Thyroid gland (tissue), 4 donors: ENCODE results near the gene NHERF2. TPM values are rescaled to one million over a fixed set of nuclear protein-coding genes. Genes with fewer than 3 reads are reported as not detected.
"Not testable (repeated sequence)": the region's sequence is repeated elsewhere in the genome, so short reads cannot be mapped to it uniquely, and the experiment has no call there.

Source experiments
- DNase-seq, 2 donors: peaks; one replicate each; pipeline ENCODE4 v3.0.0-alpha.2; 2019
- H3K27ac ChIP-seq, 3 donors: fragments of 200-600 bp; sonication (generic); 1 replicate in 2 of 3; 2 replicates in 1 of 3; pipeline ENCODE4 v1.5.1; 2016 to 2019; ENCODE audit warnings: mild to moderate bottlenecking in 1 of 3, moderate library complexity in 1 of 3
- H3K27me3 ChIP-seq: fragments of 200-600 bp; sonication (generic); one replicate; pipeline ENCODE4 v1.5.1; 2019
- H3K36me3 ChIP-seq, 2 donors: fragments of 200-600 bp; sonication (generic); one replicate each; pipeline ENCODE4 v1.5.1; 2016 to 2019
- H3K4me1 ChIP-seq, 2 donors: fragments of 200-600 bp; sonication (generic); one replicate each; pipeline ENCODE4 v1.5.1; 2017 to 2019
- H3K4me3 ChIP-seq, 3 donors: fragments of 200-600 bp; sonication (generic); replicated peaks in 1 of 3; 1 replicate in 2 of 3; 2 replicates in 1 of 3; pipeline ENCODE4 v1.5.1; 2016; ENCODE audit warnings: mild to moderate bottlenecking in 1 of 3
- H3K9me3 ChIP-seq: fragments of 200-600 bp; sonication (generic); one replicate; pipeline ENCODE4 v1.5.1; 2017
- CTCF ChIP-seq, 6 experiments: fragments of 200-600 bp in 3 of 6; fragments of 450-650 bp in 3 of 6; sonication (generic) in 3 of 6; IDR thresholded peaks; one replicate each; pipeline ENCODE4 v1.5.1; 2016 to 2019; ENCODE audit warnings: antibody characterized with exemption in 6 of 6, mild to moderate bottlenecking in 2 of 6, inconsistent platforms in 1 of 6, moderate library complexity in 1 of 6
- POLR2A ChIP-seq, 2 donors: fragments of 450-650 bp; IDR thresholded peaks; one replicate each; pipeline ENCODE4 v1.6.1; 2017; ENCODE audit warnings: antibody characterized with exemption in 2 of 2, mild to moderate bottlenecking in 2 of 2, moderate library complexity in 1 of 2
- WGBS, 2 donors: methylation state at CpG; one replicate each; pipeline ENCODE4 v1.1.5; 2017; 5-methylcytosine and 5-hydroxymethylcytosine counted together
- intact Hi-C: fragments of 100-400 bp; cut with DNase I; formaldehyde crosslinking; loops from one replicate; pipeline ENCODE4 v1.15.1; 2023
- total RNA-seq, 4 donors: library from RNA; depleted of rRNA; stranded (reverse); fragments of >200 nt; gene quantifications; one replicate each; pipeline ENCODE4 v1.2.3, GENCODE V29; 2016

Gene NHERF2
- total RNA-seq, 4 donors from 2014 or later: 73.8 to 146 (median 81.6) TPM

GRCh38 chr16:2009791-2010510 lies 16.8 kb upstream of the NHERF2 start, which contains the start of gene ZNF598:
TSS of gene ZNF598 (minus strand) at chr16:2009821.
- DNase-seq: peak; percentile 79 to 81
- H3K4me3 ChIP-seq: peak within 1 kb of the TSS; percentile 29 to 98 (median 93)
- no peaks in the 10 kb centered on the region for H3K36me3 ChIP-seq
- 3 to 10% methylated on average over 7 to 15 of the region's 52 CpGs for WGBS, 2 donors
- no peaks in the 10 kb centered on the region for H3K9me3 ChIP-seq
- intact Hi-C loops: no loop called here
- H3K27me3 ChIP-seq: no peaks in the 10 kb centered on the region
- peak within 1 kb of the TSS; percentile 50 to 72 (median 64) for H3K27ac ChIP-seq
- peaks cover 21 to 33% of the 10 kb centered on the region in 2 donors for H3K4me1 ChIP-seq
- TF ChIP-seq POLR2A (IDR thresholded peaks at IDR 0.05) (peak in 1 of 2 donors; percentile 85), CTCF (IDR thresholded peaks at IDR 0.05) (peak in 1 of 6 experiments; percentile 11)

GRCh38 chr16:2011726-2012125 lies 15.0 kb upstream of the NHERF2 start:
- DNase-seq, H3K27me3 ChIP-seq, H3K27ac ChIP-seq, H3K9me3 ChIP-seq, H3K4me3 ChIP-seq, H3K36me3 ChIP-seq, intact Hi-C loops: not testable (repeated sequence)
- WGBS, 2 donors: 85 to 86% methylated on average over 9 of the region's 9 CpGs
- H3K4me1 ChIP-seq: peaks cover 21 to 28% of the 10 kb centered on the region in 2 donors

GRCh38 chr16:2013527-2013926 lies 13.2 kb upstream of the NHERF2 start:
- WGBS, 2 donors: 91% methylated on average over 13 to 15 of the region's 15 CpGs
- DNase-seq: no peak
- no peaks in the 10 kb centered on the region for H3K9me3 ChIP-seq
- TF ChIP-seq POLR2A (IDR thresholded peaks at IDR 0.05) (no peak), CTCF (IDR thresholded peaks at IDR 0.05) (no peak)
- H3K4me1 ChIP-seq: peaks cover 10 to 11% of the 10 kb centered on the region in 2 donors
- no peaks in the 10 kb centered on the region for H3K27me3 ChIP-seq
- H3K27ac ChIP-seq: no peak overlapping the region
- H3K36me3 ChIP-seq: no peaks in the 10 kb centered on the region
- intact Hi-C loops: no loop called here
- H3K4me3 ChIP-seq: no peak overlapping the region

- no peak overlapping the region for H3K4me3 ChIP-seq
- intact Hi-C loops: no loop called here
- 82 to 83% methylated on average over 20 to 23 of the region's 24 CpGs for WGBS, 2 donors
- peaks cover 3 to 13% of the 10 kb centered on the region in 2 donors for H3K4me1 ChIP-seq
- TF ChIP-seq POLR2A (IDR thresholded peaks at IDR 0.05) (no peak), CTCF (IDR thresholded peaks at IDR 0.05) (no peak)
- peaks cover 4% of the 10 kb centered on the region for H3K27me3 ChIP-seq
- H3K36me3 ChIP-seq: no peaks in the 10 kb centered on the region
- no peak overlapping the region for H3K27ac ChIP-seq
- DNase-seq: no peak
- no peaks in the 10 kb centered on the region for H3K9me3 ChIP-seq
Measured at GRCh38 chr16:2015117-2015946, 11.4 kb upstream of the NHERF2 start.

- TF ChIP-seq POLR2A (IDR thresholded peaks at IDR 0.05) (no peak), CTCF (IDR thresholded peaks at IDR 0.05) (no peak)
- 85 to 88% methylated on average over 7 of the region's 7 CpGs for WGBS, 2 donors
- intact Hi-C loops: no loop called here
Measured at GRCh38 chr16:2015947-2016208, 10.8 kb upstream of the NHERF2 start.

More at GRCh38 chr16:2015947-2016208, 10.8 kb upstream of the NHERF2 start:
- Histone ChIP-seq H3K27ac (no peak overlapping the region), H3K4me1 (peaks cover 0 to 16% of the 10 kb centered on the region in 2 donors), H3K27me3 (peaks cover 7% of the 10 kb centered on the region), H3K36me3 (no peaks in the 10 kb centered on the region), H3K4me3 (no peak overlapping the region), H3K9me3 (no peaks in the 10 kb centered on the region)
- no peak for DNase-seq
